BLaER1 treated with 17β-estradiol and CSF1 and Interleukin-3, amounts not matched to agents 10 nM and 100 nM (cell line): ENCODE measurements around the gene HIPK1.
"Not testable (repeated sequence)": the region's sequence is repeated elsewhere in the genome, so short reads cannot be mapped to it uniquely, and the experiment has no call there.

Source experiments
- H3K27ac ChIP-seq, 11 experiments: shearing (Covaris generic); formaldehyde crosslinking; 2 replicates each; pipeline ENCODE4 v1.8.1; 2022
- H3K27me3 ChIP-seq, 11 experiments: shearing (Covaris generic); formaldehyde crosslinking; 2 replicates each; pipeline ENCODE4 v1.8.1; 2022
- H3K36me3 ChIP-seq, 11 experiments: shearing (Covaris generic); formaldehyde crosslinking; 2 replicates each; pipeline ENCODE4 v1.8.1; 2022
- H3K4me1 ChIP-seq, 10 experiments: shearing (Covaris generic); formaldehyde crosslinking; 2 replicates each; pipeline ENCODE4 v1.8.1; 2022
- H3K4me2 ChIP-seq, 11 experiments: shearing (Covaris generic); formaldehyde crosslinking; 2 replicates each; pipeline ENCODE4 v1.8.1; 2022
- H3K4me3 ChIP-seq, 10 experiments: shearing (Covaris generic); formaldehyde crosslinking; 2 replicates each; pipeline ENCODE4 v1.8.1; 2022
- H3K9ac ChIP-seq, 11 experiments: shearing (Covaris generic); formaldehyde crosslinking; 2 replicates each; pipeline ENCODE4 v1.8.1; 2022
- H3K9me3 ChIP-seq, 11 experiments: shearing (Covaris generic); formaldehyde crosslinking; replicated peaks in 1 of 11; 2 replicates each; pipeline ENCODE4 v1.8.1; 2022
- H4K20me1 ChIP-seq, 11 experiments: shearing (Covaris generic); formaldehyde crosslinking; 2 replicates each; pipeline ENCODE4 v1.8.1; 2022
- Cebpa-rat ChIP-seq, 11 experiments: shearing (Covaris generic); IDR thresholded peaks; 2 replicates each; pipeline ENCODE4 v1.8.1; 2022

The HIPK1 gene

DNA sequence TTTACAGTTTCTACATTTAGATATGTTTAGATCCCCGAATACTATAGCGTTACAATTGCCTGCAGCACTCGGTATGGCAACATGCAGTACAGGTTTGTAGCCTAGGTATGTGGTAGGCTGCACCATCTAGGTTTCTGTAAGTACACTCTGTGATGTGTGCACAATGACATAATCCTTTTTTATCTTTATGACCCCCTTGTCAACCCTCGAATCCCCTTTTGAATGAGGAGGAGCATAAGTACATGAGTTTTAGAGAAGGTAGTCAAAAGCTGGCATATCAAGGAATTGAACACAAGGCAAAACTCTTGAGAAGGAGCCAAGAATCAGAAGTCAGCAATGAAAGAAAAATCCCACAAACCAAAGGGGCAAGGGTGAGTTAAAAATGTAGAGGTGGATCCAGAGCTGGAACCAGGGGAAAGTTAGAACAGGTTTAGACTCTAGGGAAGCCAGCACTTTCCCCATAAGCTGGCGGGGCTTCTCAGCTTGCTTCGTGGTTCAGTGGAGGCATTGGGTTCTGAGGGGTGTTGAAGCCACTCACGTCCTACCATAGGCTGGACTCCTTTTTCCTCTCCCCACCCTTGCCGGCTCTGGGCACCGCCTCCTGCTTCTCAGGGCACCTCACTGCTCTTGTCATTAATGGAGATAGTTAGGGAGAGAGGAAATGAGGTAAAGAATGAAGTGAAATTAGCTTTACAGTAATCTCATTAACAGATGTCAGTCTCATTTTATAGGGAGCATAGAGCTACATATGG is 81.5 kb downstream of the HIPK1 start:
- peaks cover 19 to 23% (median 22%) of the 10 kb centered on the region in 11 experiments for H3K9me3 ChIP-seq
- H3K4me1 ChIP-seq, result peaks cover 0 to 14% (median 0%) of the 10 kb centered on the region in 10 experiments; a peak in 3 of 20 replicates
- H3K36me3 ChIP-seq, result no peaks in the 10 kb centered on the region
- no peaks in the 10 kb centered on the region for H3K27me3 ChIP-seq
- H3K27ac ChIP-seq, result no peak overlapping the region
- no peak overlapping the region for H3K9ac ChIP-seq
- no peak overlapping the region for H3K4me3 ChIP-seq
- no peak overlapping the region; a peak in 1 of 22 replicates for H3K4me2 ChIP-seq
- H4K20me1 ChIP-seq, result no peaks in the 10 kb centered on the region
- no peak for TF ChIP-seq Cebpa-rat (IDR thresholded peaks at IDR 0.05)

DNA sequence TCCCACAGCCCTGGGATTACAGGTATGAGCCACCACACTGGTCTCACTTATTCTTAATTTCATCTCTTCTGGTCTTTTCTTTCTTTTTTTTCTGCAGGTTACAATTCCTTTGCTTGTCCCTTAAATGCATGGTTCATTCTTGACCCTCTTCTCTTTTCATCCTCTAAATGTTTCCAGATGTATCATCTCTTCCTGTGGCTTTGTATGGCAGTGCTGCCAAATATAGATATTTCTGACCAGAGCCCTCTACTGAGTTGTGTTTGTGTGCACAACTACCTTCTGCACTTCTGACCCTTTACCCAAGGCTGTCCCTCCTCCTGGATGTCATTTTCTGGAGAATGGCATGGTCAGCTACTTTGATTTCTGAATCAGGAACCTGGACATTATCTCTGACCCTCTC is 82.7 kb downstream of the HIPK1 start:
- no peaks in the 10 kb centered on the region for H4K20me1 ChIP-seq
- TF ChIP-seq Cebpa-rat (IDR thresholded peaks at IDR 0.05), result no peak
- peaks cover 8 to 12% (median 11%) of the 10 kb centered on the region in 11 experiments for H3K9me3 ChIP-seq
- H3K36me3 ChIP-seq, result no peaks in the 10 kb centered on the region
- H3K4me1 ChIP-seq, result peaks cover 0 to 14% (median 0%) of the 10 kb centered on the region in 10 experiments; a peak in 3 of 20 replicates
- no peak overlapping the region for H3K4me3 ChIP-seq
- H3K9ac ChIP-seq, result no peak overlapping the region
- H3K27ac ChIP-seq, result no peak overlapping the region
- H3K4me2 ChIP-seq, result no peak overlapping the region; a peak in 1 of 22 replicates
- H3K27me3 ChIP-seq, result no peaks in the 10 kb centered on the region

DNA sequence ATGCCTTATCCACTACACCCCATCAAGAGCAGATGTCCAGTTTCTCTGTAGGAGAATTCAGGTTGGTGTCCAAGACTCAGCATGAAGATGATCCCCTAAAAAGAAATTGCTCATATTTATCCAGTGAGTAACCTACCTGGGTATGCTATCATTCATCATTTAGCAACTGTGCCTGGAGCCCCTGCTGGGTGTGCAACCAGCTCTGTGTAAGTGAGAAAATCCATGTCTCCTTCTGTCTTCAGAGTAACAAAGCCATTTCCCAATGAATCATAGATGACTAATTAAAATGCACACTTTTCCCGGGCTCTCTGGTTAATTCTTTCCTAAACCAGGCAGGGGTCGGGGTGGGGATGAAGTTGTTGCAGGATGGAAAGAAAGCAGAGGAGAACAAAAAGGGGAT is 86.0 kb downstream of the HIPK1 start:
- peaks cover 13 to 20% (median 18%) of the 10 kb centered on the region in 11 experiments; a peak in 21 of 22 replicates for H3K9me3 ChIP-seq
- H3K9ac ChIP-seq, result no peak overlapping the region
- no peaks in the 10 kb centered on the region for H3K27me3 ChIP-seq
- no peaks in the 10 kb centered on the region for H3K36me3 ChIP-seq
- no peak overlapping the region for H3K4me2 ChIP-seq
- H3K4me3 ChIP-seq, result no peak overlapping the region
- no peaks in the 10 kb centered on the region for H4K20me1 ChIP-seq
- peaks cover 0 to 14% (median 0%) of the 10 kb centered on the region in 10 experiments; a peak in 3 of 20 replicates for H3K4me1 ChIP-seq
- no peak for TF ChIP-seq Cebpa-rat (IDR thresholded peaks at IDR 0.05)
- H3K27ac ChIP-seq, result no peak overlapping the region

DNA sequence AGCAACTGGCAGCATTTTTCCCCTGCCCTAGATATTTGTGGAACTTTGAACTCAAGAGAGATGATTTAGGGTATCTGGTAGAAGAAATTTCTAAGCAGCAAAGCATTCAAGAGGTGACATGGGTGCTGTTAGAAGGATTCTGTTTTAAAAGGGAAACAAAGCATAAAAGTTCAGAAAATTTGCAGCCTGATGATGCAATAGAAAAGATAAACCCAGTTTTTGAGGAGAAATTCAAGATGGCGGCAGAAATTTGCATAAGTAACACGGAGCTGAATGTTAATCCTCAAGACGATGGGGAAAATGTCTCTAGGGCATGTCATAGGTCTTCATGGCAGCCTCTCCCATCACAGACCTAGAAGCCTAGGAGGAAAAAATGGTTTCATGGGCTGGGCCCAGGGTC is 90.6 kb downstream of the HIPK1 start:
- not testable (repeated sequence) for H3K4me1 ChIP-seq, H3K27ac ChIP-seq, H3K4me2 ChIP-seq, H3K27me3 ChIP-seq, H3K4me3 ChIP-seq, H3K36me3 ChIP-seq, H3K9ac ChIP-seq, H4K20me1 ChIP-seq
- H3K9me3 ChIP-seq, result peaks cover 13 to 27% (median 23%) of the 10 kb centered on the region in 11 experiments; a peak in 21 of 22 replicates

DNA sequence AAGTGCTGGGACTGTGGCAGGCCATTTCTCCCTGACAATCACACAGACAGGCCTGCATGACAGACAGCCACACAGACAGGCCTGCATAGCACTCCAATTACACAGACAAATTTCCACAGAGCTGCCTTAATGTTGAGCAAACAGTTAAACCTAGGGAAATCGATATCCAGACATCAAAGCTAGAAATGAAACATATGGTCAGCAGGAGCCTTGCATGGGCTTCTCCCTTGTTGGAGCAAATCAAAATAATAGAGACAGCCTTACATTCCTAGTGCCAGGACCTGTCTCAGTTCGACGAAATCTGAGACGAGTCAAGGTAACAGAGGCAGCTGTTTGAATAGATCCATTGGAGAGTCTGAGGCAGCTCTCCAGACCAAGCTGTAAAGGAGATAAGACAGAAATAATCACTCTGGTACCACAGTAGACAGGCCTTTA is 92.6 kb downstream of the HIPK1 start:
- TF ChIP-seq Cebpa-rat (IDR thresholded peaks at IDR 0.05), result no peak
- H3K4me3 ChIP-seq, result no peak overlapping the region
- H4K20me1 ChIP-seq, result no peaks in the 10 kb centered on the region
- no peak overlapping the region for H3K27ac ChIP-seq
- H3K4me2 ChIP-seq, result no peak overlapping the region
- H3K27me3 ChIP-seq, result no peaks in the 10 kb centered on the region
- no peaks in the 10 kb centered on the region for H3K4me1 ChIP-seq
- H3K9me3 ChIP-seq, result peaks cover 13 to 27% (median 23%) of the 10 kb centered on the region in 11 experiments; a peak in 21 of 22 replicates
- no peak overlapping the region for H3K9ac ChIP-seq
- no peaks in the 10 kb centered on the region for H3K36me3 ChIP-seq

DNA sequence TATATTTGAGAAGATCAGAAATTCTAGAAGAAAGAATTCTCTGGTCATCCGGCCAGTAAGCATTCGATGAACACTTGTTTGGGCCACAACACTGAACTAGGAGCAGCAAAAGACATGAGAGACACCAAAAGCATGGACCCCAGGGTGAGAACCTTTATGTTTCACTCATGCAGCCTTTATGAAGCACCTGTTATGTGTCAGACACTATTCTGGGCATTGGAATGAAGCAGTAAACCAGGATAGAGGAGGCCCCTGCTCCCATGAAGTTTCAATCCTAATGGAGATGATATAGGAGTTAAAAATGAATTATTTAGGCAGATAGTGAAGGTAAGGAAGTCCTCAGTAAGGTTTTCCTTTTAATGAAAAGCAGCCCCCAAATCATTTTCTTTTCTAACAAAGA is 93.8 kb downstream of the HIPK1 start:
- Histone ChIP-seq H3K9me3 (peaks cover 13 to 27% (median 23%) of the 10 kb centered on the region in 11 experiments; a peak in 21 of 22 replicates), H3K9ac (no peak overlapping the region), H3K27me3 (no peaks in the 10 kb centered on the region), H3K4me3 (no peak overlapping the region), H4K20me1 (no peaks in the 10 kb centered on the region), H3K4me1 (no peaks in the 10 kb centered on the region), H3K36me3 (no peaks in the 10 kb centered on the region), H3K27ac (no peak overlapping the region), H3K4me2 (no peak overlapping the region)
- TF ChIP-seq Cebpa-rat (IDR thresholded peaks at IDR 0.05), result no peak

DNA sequence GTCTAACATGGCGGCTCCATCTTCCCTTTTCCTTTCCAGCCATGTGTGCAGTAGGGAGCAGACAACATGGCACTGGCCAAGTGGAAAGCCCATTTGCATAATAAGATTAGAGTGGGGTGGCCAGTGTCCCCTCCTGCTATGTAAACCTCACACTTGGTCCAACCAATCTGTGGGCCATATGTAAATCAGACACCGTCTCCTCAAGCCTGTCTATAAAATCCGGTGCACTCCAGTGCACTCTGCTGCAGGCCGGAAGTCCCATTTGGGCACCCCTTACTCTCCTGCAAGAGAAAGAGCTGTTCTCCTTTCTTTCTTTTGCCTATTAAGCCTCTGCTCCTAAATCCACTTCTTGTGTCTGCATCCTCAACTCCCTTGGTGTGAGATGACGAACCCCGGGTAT is 94.3 kb downstream of the HIPK1 start:
- Histone ChIP-seq H3K36me3 (no peaks in the 10 kb centered on the region), H3K9ac (no peak overlapping the region), H3K9me3 (peaks cover 13 to 24% (median 21%) of the 10 kb centered on the region in 11 experiments; a peak in 21 of 22 replicates), H3K27me3 (no peaks in the 10 kb centered on the region), H3K4me3 (no peak overlapping the region), H4K20me1 (no peaks in the 10 kb centered on the region), H3K27ac (no peak overlapping the region), H3K4me2 (no peak overlapping the region), H3K4me1 (no peaks in the 10 kb centered on the region)
- no peak for TF ChIP-seq Cebpa-rat (IDR thresholded peaks at IDR 0.05)

DNA sequence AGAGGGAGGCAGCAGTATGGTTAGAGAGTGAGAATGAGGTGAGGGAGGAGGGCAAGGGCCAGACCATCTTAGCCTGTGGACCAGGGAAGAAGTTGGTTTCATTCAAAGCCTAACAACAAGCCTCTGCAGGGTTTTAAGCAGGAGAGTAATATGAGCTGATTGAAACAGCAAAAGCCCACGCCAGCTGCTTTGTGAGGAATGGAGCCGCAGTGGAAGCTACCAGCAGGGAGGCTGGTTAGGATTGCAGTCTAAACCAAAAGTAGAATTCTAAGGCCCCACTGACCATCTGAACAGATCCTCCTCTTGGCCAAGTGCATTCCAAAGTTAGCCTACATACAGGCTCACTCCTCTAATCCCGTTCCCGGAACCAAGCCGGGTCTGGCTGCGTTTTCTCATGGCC is 94.9 kb downstream of the HIPK1 start:
- no peaks in the 10 kb centered on the region for H3K36me3 ChIP-seq
- no peaks in the 10 kb centered on the region for H3K4me1 ChIP-seq
- H3K27ac ChIP-seq, result no peak overlapping the region
- no peak for TF ChIP-seq Cebpa-rat (IDR thresholded peaks at IDR 0.05)
- H3K27me3 ChIP-seq, result no peaks in the 10 kb centered on the region
- no peak overlapping the region for H3K9ac ChIP-seq
- H3K9me3 ChIP-seq, result peaks cover 10 to 19% (median 14%) of the 10 kb centered on the region in 11 experiments; a peak in 21 of 22 replicates
- H3K4me3 ChIP-seq, result no peak overlapping the region
- no peak overlapping the region for H3K4me2 ChIP-seq
- no peaks in the 10 kb centered on the region for H4K20me1 ChIP-seq

DNA sequence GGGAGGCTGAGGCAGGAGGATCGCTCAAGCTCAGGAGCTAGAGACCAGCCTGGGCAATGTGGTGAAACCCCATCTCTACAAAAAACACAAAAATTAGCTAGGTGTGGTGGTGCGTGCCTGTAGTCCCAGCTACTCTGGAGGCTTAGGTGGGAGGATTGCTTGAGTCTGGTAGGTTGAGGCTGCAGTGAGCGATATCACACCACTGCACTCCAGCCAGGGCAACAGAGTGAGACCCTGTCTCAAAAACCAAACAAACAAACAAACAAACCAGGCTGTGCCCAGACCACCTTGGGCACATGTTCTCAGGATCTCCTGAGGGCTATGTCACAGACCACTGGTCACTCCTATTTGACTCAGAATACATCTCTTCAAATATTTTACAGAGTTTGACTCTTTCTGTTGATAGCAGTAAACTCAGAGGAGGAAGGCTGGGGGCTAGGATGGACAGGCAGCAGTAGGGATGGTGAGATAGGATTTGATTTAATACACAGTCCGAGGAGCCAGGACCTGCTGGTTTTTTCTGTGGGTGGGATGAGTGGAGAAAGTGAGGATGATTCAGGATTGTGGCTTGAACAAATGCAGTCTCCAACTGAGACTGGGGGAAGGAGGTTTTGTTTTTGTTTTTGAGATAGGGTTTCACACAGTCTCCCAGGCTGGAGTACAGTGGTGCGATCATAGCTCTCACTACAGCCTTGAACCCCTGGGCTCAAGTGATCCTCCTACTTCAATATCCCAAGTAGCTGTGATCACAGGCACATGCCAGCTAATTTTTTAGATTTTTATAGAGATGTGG is 96.7 kb downstream of the HIPK1 start:
- no peaks in the 10 kb centered on the region for H4K20me1 ChIP-seq
- no peaks in the 10 kb centered on the region for H3K4me1 ChIP-seq
- H3K4me3 ChIP-seq, result no peak overlapping the region
- H3K27me3 ChIP-seq, result no peaks in the 10 kb centered on the region
- H3K27ac ChIP-seq, result no peak overlapping the region
- no peak overlapping the region for H3K9ac ChIP-seq
- no peak for TF ChIP-seq Cebpa-rat (IDR thresholded peaks at IDR 0.05)
- H3K9me3 ChIP-seq, result peaks cover 0 to 1% (median 0%) of the 10 kb centered on the region in 11 experiments; a peak in 3 of 22 replicates
- no peak overlapping the region for H3K4me2 ChIP-seq
- no peaks in the 10 kb centered on the region for H3K36me3 ChIP-seq
